ENCODE measurements around the gene SULT1B1.
"Not testable (repeated sequence)": the region's sequence is repeated elsewhere in the genome, so short reads cannot be mapped to it uniquely, and the experiment has no call there.

The SULT1B1 gene

DNA sequence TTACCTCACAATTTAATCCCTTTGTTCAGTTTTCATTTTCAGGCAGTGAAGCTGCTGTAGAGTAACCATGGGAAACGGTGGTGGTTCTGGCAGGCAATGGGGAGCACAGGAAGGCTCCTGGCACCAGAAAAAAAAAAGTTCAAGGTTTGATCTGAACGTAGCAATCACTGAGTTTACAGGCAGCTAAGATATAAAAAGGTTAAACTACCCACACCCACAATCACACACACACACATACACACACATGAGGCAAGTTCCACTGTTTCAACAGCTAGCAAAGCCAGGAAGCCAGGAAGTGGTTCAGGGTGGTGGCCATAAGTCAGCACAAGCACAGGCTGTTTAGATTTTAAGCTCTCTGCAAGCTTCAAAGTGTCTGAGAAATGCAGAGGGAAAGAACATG is at the start of gene SULT1B1:
Gene SULT1B1, minus strand, starts transcription at position 166 of the 400 bp plus-strand sequence. CDS start 5,403 bp downstream, outside the sequence.
- DNase-seq: no peak

DNA sequence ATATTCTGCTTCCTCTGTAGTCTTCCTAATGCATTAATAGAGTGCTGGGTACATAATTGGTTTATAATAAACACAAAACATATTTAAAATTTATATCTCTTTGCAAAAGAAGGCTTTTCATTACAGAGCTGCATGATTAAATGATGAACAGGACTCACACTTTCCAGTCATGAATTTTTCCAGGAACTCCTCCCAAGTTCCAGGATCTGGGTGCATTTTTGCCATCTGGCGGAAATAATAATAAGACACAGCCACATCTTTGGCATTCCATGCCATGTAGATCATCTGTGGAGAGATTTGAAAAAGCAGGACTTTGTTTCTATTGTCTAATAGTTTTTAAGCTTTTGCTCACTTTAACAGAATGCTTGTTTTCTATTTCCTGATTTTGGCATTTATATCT is 40.2 kb upstream of the SULT1B1 start:
- DNase-seq: no peak

DNA sequence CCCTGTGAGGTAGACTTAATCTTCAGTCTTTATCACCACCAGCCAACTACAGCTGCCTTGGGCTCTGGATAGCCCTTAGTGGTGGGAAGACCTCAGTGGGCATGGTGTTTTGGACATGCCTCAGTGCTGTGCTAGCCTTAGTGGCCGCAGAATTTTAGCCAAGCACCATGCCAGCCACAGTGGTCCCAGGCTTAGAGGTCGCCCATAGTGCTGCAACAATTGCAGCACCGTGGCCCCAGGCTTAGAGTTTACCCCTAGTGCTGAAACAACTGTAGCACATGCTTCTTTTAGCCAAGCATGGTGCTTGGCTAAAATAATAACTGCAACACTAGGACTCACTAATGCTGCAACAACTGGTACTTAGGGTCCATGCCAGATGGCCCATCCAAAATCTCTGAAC is 38.9 kb upstream of the SULT1B1 start:
- DNase-seq: no peak

DNA sequence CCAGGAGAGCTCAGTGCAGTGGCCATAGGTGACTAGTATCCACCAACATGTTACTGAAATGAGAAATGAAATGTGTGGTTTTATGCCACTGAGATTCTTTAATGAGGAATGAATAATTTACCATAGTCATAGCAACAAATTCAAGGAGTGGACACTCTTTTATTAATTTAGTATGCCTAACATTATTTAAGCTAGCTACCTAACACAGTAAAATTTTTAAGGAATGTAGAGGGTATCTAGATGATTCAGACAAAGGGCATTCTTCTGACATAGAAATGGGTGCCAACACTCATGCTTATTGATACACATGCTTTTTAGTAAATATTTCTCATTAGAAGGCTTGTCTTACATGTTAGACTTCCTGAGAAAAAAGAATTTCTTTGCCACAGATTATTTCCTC is 33.3 kb upstream of the SULT1B1 start:
- no peak for DNase-seq

DNA sequence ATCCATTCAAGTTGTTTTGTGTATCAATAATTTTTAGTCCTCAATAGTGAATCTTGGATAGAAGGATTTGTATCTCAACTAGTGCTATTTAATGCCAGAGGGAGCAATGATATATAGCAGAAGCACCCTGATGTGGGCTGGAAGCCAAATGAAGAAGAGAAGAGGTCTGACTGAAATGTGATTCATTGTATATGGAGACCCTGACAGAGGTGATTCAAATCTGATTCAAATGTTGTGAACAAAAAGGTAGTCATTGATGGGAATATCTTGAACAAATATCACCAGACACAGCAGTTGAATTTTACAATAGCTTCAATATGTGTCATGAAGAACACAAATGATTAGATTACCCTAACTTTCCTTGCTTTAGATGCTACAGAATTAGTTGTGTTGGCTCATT is 27.5 kb upstream of the SULT1B1 start:
- no peak for DNase-seq

DNA sequence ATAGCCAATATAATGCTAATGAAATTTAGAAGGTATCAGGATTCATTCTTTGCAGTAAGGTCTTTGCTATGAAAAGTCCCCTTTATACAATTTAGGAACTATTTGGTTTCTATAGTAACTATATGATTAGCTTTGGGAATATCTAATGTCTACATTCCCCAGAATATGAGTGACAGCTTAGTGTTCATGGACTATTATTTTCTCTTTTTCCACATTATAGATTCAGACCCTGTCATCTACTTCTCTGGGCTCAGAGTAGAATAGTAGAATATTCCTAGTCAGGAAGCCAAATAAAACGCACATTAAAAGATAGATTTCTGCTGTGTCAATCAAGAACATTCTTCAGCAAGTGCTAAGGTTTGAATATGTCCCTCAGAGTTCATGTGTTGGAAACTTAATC is 26.1 kb upstream of the SULT1B1 start:
- no peak for DNase-seq

DNA sequence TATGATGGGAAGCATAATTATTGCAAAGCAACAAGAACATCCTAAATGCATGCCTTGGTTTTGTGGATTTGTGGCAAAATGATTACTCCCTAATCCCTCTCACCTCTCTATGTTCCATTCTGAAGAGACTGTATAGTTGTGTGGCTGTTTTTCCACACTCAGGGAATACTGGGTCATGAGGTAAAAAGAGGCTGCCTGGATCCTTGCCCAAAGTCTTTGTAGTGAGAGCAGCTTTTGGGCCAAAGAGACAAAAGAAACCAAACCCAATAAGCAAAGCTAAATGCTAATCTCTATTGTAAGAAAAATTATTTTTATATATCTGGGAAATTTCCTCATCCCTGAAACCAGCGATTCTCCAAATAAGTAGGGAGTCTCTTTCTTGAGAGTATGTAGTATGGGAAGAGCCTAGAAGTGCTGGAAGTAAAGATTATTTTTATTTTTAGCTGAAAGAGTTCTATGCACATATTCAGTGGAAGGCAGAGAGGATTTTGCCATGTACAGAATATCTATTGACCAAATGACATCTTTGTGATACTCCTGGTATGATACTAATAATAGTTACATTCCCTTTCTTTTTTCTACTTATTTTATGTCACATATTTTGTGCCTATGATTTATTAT is 24.9 kb upstream of the SULT1B1 start:
- DNase-seq: no peak

DNA sequence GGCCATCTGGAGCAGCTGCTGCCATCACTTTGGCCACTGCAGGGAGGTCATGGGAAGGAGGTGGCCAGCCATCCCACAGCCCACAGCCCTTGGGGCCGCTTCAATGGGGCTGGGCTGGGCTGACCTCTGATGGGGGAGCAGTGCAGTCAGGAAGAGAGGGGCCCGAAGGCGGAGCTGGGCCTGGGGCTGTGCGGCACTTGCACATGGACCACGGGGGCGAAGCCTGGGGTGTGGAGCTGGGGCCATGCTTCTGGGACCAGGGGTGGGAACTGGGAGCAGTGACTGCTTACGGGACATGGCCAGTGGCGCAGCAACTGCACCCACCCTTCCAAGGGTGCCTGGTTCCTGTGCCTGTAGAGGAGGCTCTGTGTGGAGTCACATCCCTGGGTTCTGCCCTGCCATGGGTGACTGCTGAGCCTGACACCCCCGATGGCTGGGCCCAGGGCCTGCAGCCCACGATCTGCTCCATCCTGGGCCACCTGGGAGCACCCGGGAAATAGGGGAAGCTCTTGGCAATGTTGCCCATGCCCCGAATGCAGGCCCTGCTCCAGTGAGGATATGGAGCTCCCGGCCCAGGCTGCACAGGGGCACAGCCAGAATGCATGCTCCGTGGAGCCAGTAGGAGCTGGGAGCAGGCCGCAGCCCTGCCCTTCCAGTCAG is 22.4 kb upstream of the SULT1B1 start:
- no peak for DNase-seq

DNA sequence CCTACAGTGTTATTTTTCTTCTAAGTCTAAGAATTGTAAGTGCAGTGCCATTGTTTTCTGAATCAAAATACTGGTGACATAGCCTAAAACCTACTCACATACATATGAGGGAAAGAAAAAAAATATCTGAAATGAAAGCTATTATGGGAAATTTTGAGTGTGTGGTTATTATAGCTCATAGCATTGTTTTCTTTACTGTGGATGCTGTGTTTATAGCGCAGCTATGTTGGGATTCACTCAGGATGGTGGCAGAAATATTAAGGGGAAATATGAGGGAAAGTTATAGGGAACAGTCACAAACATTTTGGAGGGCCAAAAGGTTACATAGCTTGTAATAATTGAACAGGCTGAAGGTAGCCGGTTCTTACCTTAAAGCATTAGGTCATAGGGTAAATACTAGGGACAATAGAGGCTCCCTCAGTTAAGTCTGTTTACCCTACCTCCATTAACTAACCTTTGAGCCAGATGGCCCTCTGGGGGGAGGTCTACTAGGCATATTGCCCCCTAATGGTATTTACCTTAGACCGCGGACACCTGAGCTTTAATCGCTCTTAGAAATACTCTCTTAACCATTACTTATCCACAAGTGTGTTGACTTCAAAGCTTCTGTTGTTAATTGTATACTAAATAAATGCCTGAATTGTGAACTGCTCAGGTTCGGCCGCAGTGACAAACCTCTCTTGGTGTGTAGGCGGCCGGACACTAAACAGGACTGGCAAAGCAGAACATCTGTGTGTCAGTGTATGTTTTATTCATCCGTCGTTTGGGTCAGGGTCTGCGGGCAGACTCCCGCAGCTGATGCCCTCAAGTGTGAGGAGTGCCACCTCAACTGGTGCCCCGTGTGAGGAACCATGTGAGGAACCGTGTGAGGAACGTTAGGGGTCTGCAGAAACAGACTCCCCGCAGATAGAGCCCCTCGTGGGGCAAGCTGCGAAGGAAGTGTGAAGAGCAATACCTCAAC is 21.3 kb upstream of the SULT1B1 start:
- peak; percentile 74 for DNase-seq

DNA sequence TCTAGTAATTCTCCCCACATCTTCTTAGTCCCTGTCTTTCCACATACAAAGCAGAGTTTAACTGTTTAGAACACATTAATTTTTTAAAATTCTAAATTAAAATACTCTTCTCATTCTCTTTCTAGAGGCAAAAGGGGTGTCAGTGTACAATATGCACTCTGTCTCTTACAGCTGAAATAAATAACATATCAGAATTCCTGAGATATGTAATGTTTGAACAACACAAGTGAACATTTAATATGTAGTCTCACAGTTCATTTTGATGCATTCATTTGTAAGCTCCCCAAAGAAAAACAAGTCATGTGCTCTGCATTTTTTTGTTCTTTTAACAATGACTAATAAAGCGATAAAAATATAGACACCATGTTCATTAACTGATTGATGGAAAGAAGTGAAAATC is 19.7 kb upstream of the SULT1B1 start:
- no peak for DNase-seq

DNA sequence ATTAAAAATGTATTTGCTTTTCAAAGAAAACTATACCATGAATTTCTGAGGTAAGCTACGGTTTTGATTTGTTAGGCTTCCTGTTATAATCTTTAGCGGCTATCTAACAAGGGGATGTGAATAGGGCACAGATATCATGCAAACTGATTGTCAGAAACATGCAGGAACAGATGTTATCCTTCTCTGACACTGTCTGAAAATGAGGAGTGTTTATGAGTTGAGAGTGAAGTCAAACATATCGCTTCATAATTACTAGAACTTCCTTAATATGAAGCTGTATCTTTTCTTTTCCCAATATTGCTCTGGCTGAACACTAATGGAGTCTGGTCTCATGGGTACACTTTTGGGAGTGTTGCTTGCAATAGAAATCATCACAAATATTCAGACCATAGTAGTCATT is 16.3 kb upstream of the SULT1B1 start:
- DNase-seq: no peak

DNA sequence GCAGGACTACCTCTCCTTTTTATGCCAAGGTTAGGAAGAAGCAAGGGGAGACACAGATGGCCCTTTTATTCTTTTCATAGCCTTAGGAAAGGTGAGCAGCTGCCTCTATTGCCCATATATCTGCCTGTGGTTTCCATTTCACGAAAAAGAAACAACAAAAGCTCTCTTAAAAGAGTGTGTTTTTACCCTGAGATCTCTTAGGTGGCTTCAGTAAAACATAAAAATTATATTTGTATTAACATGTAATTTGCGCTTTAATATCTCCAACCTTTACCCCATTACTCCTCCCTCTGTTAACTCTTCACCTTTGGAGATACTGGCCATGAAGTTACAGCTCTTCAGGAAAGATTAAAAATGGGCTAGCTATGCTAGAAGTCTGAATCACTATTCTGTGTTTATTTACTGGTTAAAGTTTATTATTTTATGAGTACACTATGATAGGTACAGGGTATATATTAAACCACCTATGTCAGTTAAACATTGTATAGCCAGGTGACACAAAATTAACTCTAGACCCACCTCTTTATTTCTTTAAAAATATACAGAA is 15.0 kb upstream of the SULT1B1 start:
- DNase-seq: no peak

DNA sequence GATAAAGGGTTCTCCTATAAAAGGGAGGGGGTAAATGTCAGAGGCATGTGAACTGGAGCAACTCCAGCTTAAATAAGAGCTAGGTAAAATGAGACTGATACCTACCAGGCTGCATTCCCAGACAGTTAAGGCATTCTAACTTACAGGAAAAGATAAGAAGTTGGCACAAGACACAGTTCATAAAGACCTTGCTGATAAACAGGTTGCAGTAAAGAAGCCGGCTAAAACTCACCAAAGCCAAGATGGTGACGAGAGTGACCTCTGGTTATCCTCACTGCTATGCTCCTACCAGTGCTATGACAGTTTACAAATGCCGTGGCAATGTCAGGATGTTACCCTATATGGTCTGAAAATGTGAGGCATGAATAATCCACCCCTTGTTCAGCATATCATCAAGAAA is 13.1 kb upstream of the SULT1B1 start:
- no peak for DNase-seq

DNA sequence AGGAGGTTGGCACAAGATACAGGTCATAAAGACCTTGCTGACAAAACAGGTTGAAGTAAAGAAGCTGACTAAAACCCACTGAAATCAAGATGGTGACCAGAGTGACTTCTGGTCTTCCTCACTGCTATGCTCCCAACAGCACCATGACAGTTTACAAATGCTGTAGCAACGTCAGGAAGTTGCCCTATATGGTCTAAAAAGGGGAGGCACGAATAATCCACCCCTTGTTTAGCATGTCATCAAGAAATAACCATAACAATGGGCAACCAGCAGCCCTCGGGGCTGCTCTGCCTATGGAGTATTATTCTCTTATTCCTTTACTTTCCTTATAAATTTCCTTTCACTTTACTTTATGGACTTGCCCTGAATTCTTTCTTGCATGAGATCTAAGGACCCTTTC is 8.1 kb upstream of the SULT1B1 start:
- not testable (repeated sequence) for DNase-seq

DNA sequence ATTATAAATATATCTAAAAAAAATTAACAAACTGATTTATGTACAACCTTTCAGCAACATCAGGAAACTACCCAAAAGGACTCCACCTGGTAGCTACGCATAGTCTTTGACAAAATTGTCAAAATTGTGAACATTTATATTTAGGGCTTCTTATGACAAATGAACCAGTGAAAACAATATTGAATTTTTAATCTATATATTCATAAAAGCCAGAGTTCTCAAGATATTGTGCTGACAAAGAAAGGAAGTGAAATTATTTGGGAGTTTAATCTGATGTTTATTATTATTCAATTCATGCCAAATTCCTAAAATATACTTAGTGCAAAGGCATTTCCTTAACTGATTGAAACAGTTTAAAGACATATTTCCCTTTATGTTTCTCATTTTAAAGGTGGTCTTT is 5.3 kb upstream of the SULT1B1 start:
- DNase-seq: no peak

DNA sequence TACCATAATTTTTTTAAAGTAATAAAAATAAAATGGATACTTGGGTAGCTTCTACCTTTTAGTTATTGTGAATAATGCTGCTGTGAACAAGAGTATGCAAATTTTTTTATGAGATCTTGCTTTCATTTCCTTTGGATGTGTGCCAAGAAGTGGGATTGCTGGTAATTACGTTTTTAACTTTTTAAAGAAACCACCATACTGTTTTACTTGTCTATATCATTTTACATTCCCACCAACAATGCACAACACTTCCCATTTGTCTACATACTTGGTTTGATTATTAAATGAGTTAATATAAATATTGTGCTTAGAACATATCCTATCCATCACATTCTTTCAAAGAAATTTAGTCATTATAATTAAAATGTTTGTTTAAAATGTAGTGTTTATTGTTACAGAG is 3.9 kb upstream of the SULT1B1 start:
- DNase-seq: no peak

DNA sequence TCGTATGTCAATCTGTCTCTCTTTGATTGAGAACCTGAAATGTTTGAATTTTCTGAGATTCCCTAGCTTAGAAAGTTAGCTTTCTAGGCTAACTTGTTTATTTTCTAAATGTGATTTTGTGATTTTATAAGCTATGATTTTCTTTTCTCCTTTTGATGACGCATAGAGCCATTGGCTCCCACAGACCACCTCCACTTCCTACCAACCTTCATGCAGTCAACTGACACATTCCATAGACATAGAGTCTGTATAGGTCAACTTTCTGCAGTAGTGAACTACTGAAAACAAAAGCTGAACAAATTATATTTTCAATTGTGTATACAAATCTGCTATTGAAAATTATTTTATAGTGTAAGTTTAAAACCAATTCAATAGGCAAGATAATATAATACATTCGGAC is 2.8 kb upstream of the SULT1B1 start:
- no peak for DNase-seq

DNA sequence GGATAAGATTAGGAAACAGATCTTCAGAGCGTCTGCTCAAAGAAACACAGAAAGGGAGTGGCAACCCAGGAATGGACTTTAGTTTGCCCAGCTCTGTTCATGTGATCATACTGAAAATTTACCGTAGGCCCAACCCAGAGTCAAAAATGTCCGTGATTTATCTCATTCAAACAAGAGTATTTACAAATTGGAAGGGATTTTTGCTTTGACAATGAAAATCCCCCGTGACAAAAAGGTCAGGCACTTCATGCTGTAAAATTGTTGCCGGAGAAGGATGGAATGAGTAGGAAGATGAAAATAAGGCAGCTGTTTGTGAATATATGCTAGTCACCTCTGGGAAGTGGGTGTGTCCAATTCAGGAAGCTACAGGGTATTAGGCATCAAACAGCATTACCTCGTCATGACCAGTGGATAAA is 1.2 kb downstream of the SULT1B1 start:
- no peak for DNase-seq

DNA sequence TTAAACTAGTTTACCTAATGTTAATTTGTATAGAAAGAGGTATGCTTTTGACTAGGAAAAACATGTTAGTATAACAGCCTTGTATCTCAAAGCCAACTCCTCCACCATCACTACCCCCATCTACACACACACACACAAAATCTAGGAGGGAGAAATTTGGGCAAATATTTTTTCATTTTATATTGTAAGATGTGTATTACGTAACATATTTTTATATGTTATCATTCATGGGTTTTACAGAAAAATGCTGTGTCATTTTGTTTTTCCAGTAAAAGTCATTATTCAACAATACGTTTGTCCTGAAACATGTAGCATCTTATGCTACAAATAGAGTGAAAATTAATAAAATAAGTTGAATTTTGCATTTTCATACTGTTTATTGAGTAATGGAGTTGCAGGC is 3.0 kb downstream of the SULT1B1 start:
- no peak for DNase-seq

DNA sequence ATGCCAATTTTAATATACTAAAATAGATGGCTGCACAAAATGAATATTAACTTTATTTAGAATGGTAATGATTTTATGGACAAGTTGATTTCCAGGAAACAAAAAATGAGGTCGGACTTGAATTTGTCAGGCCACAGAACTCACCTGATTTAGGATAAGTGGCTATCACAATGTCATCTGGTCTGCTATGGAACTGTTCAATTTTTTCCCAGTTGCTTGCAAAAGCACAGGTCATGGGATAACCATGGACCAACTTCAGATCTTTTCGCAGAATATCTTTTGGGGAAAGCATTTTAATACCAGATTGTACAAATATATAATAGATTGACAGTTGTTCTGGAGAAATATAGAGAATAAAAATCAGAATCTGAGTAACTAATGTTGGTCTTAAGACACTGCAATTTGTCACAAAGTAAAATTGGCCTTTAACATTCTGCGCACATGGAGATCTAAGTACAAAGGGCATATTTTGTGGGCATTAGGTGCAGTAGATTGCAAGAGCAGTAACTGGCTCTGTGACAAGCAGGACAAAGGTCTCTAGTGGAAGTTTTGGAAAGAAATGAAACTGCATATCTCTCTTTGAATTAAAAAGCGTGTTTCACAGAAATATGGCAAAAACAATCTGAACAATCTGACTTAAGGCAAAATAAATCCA is 5.4 kb downstream of the SULT1B1 start:
- DNase-seq: no peak

DNA sequence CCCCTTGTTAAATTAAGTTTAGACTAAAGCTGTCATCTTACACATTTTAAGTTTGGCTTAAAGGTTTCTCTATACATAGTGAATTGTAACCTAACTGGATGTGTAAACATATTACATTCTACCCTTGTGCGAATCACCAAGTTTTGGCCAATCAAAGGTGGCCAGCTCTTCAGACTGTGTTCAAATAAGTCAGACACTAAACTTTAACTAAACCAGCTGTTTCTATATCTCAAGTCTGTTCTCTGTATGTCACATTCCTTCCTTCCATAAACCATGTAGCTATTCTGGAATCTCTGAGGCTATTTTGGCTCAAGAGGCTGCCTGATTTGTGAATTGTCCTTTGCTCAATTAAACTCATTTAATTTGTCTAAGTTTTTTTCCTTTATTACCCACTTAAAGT is 6.7 kb downstream of the SULT1B1 start:
- no peak for DNase-seq

DNA sequence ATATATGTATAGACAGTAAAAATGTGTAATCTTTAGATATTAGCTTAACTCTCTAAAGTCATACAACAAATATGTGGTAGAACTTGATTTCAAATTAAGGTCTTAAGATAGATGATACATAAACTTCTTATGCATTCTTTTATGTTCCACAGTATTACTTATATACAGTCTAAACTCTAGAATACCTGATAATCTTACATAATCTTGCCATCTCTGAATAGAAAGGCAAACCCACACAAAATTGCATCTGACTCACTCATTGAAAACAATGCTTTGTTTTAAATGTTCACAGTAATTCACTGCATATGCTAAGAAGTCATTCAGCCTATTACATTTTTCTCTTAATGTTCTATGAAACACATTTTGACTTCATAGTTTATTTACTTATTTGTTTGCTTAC is 10.1 kb downstream of the SULT1B1 start:
- DNase-seq: no peak

DNA sequence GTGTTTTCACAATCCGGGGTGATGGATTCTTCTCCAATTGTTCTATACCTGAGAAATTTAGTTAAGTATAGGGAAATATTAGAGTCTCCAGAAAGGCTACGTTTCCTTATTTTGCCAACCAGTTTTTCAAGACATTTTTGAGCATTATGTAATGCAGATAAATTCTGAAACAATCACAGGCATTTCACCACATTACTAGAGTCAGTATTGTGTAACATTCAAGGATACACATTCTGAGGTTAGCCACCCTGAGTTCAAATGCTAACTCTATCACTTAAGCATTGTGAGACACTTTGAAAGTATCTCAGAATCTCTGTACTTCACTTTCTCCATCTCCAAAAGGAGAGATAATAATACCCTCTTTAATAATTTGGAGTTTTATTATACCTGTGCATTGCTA is 10.6 kb downstream of the SULT1B1 start:
- DNase-seq: no peak
